HG02981 (cell line): ENCODE results near the gene FNDC3A.

Experiments
- ATAC-seq: cut with Tn5 transposase; IDR thresholded peaks from one replicate; pipeline ENCODE4 v1.9.1; 2021; ENCODE audit warnings: mild to moderate bottlenecking, moderate library complexity; ENCODE audit not compliant: unreplicated experiment

The FNDC3A gene

GRCh38 chr13:48975856-48976575 is at the start of gene FNDC3A:
FNDC3A (plus strand) TSS chr13:48975912; CDS start chr13:49006191, 30,279 bp downstream.
- peak; percentile 62 for ATAC-seq

GRCh38 chr13:48928757-48929430 is 46.8 kb upstream of the FNDC3A start:
- no peak for ATAC-seq

GRCh38 chr13:48930918-48931317 is 44.8 kb upstream of the FNDC3A start:
- ATAC-seq, result no peak

- no peak for ATAC-seq
These were observed 37.3 kb upstream of the FNDC3A start for GRCh38 chr13:48938308-48938943.

- ATAC-seq, result no peak
These were observed 36.0 kb upstream of the FNDC3A start for GRCh38 chr13:48939728-48940127.

GRCh38 chr13:48942131-48942530 is 33.6 kb upstream of the FNDC3A start:
- ATAC-seq, result no peak

- no peak for ATAC-seq
These were observed 31.5 kb upstream of the FNDC3A start for GRCh38 chr13:48944221-48944620.

- ATAC-seq, result no peak
These were observed 30.1 kb upstream of the FNDC3A start for GRCh38 chr13:48945626-48946025.

- ATAC-seq, result no peak
These were observed 29.5 kb upstream of the FNDC3A start for GRCh38 chr13:48946163-48946562.

- ATAC-seq, result no peak
These were observed 25.9 kb upstream of the FNDC3A start for GRCh38 chr13:48949566-48950500.

- no peak for ATAC-seq
These were observed 25.2 kb upstream of the FNDC3A start for GRCh38 chr13:48950501-48950875.

- no peak for ATAC-seq
These were observed 21.6 kb upstream of the FNDC3A start for GRCh38 chr13:48954081-48954480.

- no peak for ATAC-seq
These were observed 20.2 kb upstream of the FNDC3A start for GRCh38 chr13:48955536-48955935.

- ATAC-seq, result no peak
These were observed 14.3 kb upstream of the FNDC3A start for GRCh38 chr13:48961379-48961778.

- ATAC-seq, result no peak
These were observed 13.4 kb upstream of the FNDC3A start for GRCh38 chr13:48962281-48962680.

- no peak for ATAC-seq
These were observed 10.0 kb upstream of the FNDC3A start for GRCh38 chr13:48965736-48966135.

- no peak for ATAC-seq
These were observed 6.0 kb upstream of the FNDC3A start for GRCh38 chr13:48969685-48970084.

- ATAC-seq, result no peak
These were observed 1.8 kb upstream of the FNDC3A start for GRCh38 chr13:48973845-48974431.

- peak; percentile 9 for ATAC-seq
These were observed 434 bp upstream of the FNDC3A start for GRCh38 chr13:48975101-48975855.
